ENCODE data around the gene PCDH9.
"Not testable (repeated sequence)": the region's sequence is repeated elsewhere in the genome, so short reads cannot be mapped to it uniquely, and the experiment has no call there.

Gene PCDH9

GRCh38 chr13:66635526-66635925, 594.6 kb downstream of the PCDH9 start:
- DNase-seq = no peak

GRCh38 chr13:66634384-66634783, 595.8 kb downstream of the PCDH9 start:
- no peak for DNase-seq

GRCh38 chr13:66627512-66627911, 602.6 kb downstream of the PCDH9 start:
- no peak for DNase-seq

GRCh38 chr13:66624302-66624701, 605.8 kb downstream of the PCDH9 start:
- no peak for DNase-seq

- DNase-seq = no peak
These were observed 606.9 kb downstream of the PCDH9 start for GRCh38 chr13:66623129-66623820.

- DNase-seq = not testable (repeated sequence)
These were observed 608.2 kb downstream of the PCDH9 start for GRCh38 chr13:66621906-66622447.

GRCh38 chr13:66618702-66619101, 611.4 kb downstream of the PCDH9 start:
- no peak for DNase-seq

- no peak for DNase-seq
These were observed 612.4 kb downstream of the PCDH9 start for GRCh38 chr13:66617786-66618185.

- DNase-seq = no peak
These were observed 617.2 kb downstream of the PCDH9 start for GRCh38 chr13:66612983-66613382.

- no peak for DNase-seq
These were observed 643.6 kb downstream of the PCDH9 start for GRCh38 chr13:66586489-66586888.

- DNase-seq = no peak
These were observed 644.4 kb downstream of the PCDH9 start for GRCh38 chr13:66585669-66586203.

- DNase-seq = no peak
These were observed 648.5 kb downstream of the PCDH9 start for GRCh38 chr13:66581675-66582074.

- no peak for DNase-seq
These were observed 651.8 kb downstream of the PCDH9 start for GRCh38 chr13:66578305-66578704.

- no peak for DNase-seq
These were observed 652.8 kb downstream of the PCDH9 start for GRCh38 chr13:66577358-66577757.

- no peak for DNase-seq
These were observed 653.8 kb downstream of the PCDH9 start for GRCh38 chr13:66576381-66576780.

GRCh38 chr13:66574606-66575005, 655.5 kb downstream of the PCDH9 start:
- no peak for DNase-seq

GRCh38 chr13:66567899-66568612, 662.1 kb downstream of the PCDH9 start:
- no peak for DNase-seq

GRCh38 chr13:66565279-66565678, 664.9 kb downstream of the PCDH9 start:
- DNase-seq = no peak

GRCh38 chr13:66563076-66563475, 667.1 kb downstream of the PCDH9 start:
- no peak for DNase-seq

- DNase-seq = no peak
These were observed 668.1 kb downstream of the PCDH9 start for GRCh38 chr13:66562054-66562453.

GRCh38 chr13:66560991-66561390, 669.1 kb downstream of the PCDH9 start:
- DNase-seq = no peak

- DNase-seq = no peak
These were observed 669.9 kb downstream of the PCDH9 start for GRCh38 chr13:66560189-66560588.

GRCh38 chr13:66559093-66559492, 671.0 kb downstream of the PCDH9 start:
- DNase-seq = no peak

GRCh38 chr13:66558506-66558905, 671.6 kb downstream of the PCDH9 start:
- DNase-seq = no peak

Measured in stimulated activated naive CD4-positive, alpha-beta T cell (primary cell).